Vagina (tissue), 2 donors: ENCODE measurements around the gene PARVB.

Experiments used
- CTCF ChIP-seq, 3 experiments: fragments of 450-650 bp in 2 of 3; fragments of 200-600 bp in 1 of 3; sonication (generic) in 1 of 3; IDR thresholded peaks; one replicate each; pipeline ENCODE4 v1.5.1; 2017 to 2019; ENCODE audit warnings: antibody characterized with exemption in 3 of 3, mild to moderate bottlenecking in 2 of 3, moderate library complexity in 2 of 3
- POLR2A ChIP-seq, 2 donors: fragments of 450-650 bp; IDR thresholded peaks; one replicate each; pipeline ENCODE4 v1.6.1; 2017; ENCODE audit warnings: antibody characterized with exemption in 2 of 2, mild to moderate bottlenecking in 2 of 2, moderate library complexity in 2 of 2
- POLR2AphosphoS5 ChIP-seq, 2 donors: sonication (generic); formaldehyde crosslinking; IDR thresholded peaks; one replicate each; pipeline ENCODE4 v1.9.0; 2017; ENCODE audit warnings: antibody characterized with exemption in 2 of 2, mild to moderate bottlenecking in 2 of 2, low read depth in 1 of 2; ENCODE audit not compliant: insufficient read depth in 1 of 2

- TF ChIP-seq CTCF (IDR thresholded peaks at IDR 0.05): no peak
- no peak for TF ChIP-seq POLR2A (IDR thresholded peaks at IDR 0.05)
- TF ChIP-seq POLR2AphosphoS5 (IDR thresholded peaks at IDR 0.05; ENCODE audit: insufficient read depth in 1 of 2, low read depth in 1 of 2): no peak
Measured at GRCh38 chr22:44042249-44043218, 18.4 kb downstream of the PARVB start.
